Suppressor macrophage (primary cell): ENCODE data around the gene HSPA1B.
"Not testable (repeated sequence)": the region's sequence is repeated elsewhere in the genome, so short reads cannot be mapped to it uniquely, and the experiment has no call there.

ENCODE experiments used
- DNase-seq, 4 experiments: peaks; one replicate each; pipeline ENCODE4 v3.0.0-alpha.2; 2020 to 2022

The HSPA1B gene

DNA sequence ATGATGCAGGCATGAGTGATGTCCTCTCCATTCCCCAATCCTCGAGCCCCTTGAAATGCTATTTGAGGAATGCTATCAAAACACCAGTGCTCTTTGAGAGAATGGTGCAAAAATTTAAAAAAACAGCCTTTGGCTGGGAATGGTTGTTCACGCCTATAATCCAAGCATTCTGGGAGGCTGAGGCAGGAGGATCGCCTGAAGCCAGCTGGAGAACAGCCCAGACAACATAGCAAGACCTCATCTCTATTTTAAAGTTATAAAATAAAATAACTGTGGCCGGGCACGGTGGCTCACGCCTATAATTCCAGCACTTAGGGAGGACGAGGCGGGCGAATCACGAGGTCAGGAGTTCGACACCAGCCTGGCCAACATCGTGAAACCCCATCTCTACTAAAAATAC lies 27.8 kb upstream of the HSPA1B start:
- DNase-seq: no peak

DNA sequence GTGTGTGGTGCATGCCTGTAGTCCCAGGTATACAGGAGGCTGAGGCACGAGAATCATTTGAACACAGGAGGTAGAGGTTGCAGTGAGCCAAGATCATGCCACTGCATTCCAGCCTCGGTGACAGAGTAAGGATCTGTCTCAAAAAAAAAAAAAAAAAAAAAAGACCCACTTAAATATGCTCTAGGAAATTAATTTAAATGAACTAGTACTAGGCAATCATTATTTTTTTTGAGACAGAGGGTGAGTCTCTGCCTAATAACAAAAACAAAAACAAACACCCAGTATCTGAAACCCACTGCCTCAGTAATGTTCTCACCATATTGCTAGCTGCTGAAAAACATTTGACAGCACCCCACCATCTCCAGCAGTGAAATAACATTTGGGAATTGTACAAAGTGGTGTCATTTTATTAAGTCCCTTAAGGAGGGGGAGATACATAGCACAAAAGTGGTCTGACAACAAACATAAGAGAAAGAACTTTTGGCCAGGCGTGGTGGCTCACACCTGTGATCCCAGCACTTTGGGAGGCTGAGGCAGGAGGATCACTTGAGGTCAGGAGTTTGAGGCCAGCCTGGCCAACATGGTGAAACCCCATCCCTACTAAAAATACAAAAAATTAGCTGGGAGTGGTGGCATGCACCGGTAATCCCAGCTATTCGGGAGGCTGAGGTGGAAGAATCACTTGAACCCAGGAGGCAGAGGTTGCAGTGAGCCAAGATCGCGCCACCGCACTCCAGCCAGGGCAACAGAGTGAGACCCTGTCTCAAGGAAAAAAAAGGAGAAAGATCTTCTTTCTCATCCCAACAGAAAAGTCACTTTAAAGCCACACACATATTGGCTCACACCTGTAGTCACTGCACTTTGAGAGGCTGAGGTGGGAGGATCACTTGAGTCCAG lies 26.3 kb upstream of the HSPA1B start:
- DNase-seq: not testable (repeated sequence)

DNA sequence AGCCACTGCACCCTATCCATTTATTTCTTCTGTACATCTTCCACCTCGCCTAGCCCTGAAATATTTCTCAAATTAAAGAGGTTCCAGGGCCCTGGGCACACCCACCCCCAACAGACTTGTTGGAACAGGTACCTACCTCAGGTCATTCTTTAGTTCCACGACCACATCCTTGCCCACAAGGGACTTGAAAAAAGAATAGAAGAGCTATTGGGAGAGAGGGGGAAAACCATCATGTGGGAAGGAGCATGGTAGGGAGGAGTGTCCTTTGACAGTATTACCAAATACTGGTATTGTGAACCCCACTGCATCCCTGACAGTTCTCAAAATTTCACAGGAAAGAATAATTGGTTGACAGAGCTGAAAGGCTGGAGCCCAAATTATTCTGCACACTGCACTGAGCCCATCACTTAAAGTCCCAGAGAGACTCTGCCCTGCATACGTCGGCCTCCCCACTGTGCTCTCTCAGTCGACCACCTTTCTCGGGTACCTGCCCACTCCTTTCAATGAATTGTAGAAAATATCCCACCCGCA lies 21.5 kb upstream of the HSPA1B start:
- DNase-seq: no peak

DNA sequence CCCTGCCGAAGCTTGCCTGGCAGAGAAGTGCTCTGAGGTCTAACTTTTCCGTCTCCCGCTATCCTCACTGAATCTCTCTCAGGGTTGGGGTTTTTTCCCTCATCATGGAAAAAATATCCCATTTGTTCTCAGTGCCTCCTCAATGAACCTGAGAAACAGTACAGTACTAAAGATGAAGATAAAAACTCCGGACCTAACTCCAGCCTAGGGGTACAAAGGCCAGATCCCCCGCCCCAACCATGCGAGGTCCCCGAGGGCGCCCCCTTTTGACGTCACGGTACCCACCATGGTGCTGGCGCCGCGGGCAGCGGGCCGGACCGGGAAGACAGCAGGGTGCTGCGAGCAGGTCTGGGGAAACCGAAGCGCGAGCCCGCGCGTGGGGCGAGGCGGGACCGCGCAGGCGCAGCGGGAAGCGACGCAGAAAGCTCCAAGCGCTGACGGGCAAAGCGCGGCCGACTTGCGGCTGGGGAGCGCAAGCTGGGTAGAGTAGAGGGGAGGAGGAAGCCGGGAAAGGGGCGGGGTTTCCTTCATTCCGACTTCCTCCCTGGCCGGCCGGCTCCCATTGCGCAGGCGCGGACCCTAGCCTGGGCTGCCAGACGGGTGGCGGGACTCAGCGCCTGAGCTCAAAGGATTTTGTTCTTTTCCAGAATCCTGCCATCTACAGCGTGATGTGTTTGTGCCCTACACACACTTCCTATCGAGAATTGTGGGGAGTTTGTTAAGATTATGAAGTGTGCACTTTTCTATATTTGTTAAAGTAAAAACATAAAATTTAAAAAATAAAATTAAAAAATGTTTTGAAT lies 20.9 kb upstream of the HSPA1B start, which contains the start of gene LSM2:
TSS of gene LSM2 (minus strand) at position 497 of the 803 bp plus-strand sequence. CDS start at position 288, 209 bp downstream.
- DNase-seq: peak; percentile 99

DNA sequence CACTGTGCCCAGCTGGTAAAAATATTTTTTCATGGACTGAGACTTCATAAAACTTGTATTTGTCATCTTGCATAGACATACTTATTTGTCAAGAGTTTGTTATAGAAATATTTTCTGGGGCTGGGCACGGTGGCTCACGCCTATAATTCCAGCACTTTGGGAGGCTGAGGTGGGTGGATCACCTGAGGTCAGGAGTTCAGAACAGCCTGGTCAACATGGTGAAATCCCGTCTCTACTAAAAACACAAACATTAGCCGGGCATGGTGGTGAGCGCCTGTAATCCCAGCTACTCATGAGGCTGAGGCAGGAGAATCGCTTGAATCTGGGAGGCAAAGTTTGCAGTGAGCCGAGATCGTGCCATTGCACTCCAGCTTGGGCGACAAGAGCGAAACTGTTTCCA lies 18.9 kb upstream of the HSPA1B start:
- not testable (repeated sequence) for DNase-seq

DNA sequence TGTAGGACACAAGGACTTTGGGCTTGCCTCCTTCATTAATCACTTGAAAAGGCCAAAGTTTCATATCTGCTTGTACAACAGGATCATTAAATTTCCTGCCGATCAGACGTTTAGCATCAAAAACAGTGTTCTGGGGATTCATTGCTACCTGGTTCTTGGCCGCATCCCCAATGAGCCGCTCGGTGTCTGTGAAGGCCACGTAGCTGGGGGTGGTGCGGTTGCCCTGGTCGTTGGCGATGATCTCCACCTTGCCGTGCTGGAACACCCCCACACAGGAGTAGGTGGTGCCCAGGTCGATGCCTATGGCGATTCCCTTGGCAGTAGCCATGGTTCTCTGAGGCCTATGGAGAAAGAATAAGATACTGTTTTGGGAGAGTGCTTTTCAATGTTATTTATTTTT lies 15.9 kb upstream of the HSPA1B start:
- no peak for DNase-seq

DNA sequence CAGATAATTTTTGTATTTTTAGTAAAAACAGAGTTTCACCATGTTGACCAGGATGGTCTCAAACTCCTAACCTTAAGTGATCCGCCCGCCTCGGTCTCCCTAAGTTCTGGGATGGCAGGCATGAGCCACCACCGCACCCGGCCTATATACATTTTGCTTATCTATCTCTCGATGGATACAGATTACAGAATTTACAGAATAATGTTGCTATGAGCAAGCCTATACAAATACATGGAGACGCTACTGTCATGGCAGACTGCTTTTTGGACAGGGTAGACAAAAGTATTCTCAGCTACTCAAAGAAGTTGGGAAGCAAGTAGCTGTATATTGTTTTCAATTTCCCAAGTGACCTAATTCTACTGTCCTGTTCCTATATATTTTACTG lies 14.1 kb upstream of the HSPA1B start:
- DNase-seq: no peak

DNA sequence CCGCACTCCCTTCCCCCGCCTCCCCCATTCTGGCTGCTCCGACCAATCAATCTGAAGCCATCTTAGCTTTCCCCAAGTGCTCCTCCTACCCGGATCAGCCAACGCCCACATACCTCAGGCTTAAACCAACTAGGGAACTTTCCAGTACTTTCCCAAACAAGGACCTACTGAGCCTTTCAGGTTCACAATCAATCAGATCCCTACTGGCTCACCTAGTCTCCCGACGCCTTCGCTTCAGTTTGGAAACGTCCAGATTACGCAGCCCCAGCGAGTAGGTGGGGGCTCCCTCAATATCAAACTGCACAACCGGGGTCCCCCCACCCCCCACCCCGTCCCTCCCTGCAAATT lies 12.9 kb upstream of the HSPA1B start:
- peak; percentile 78 to 96 (median 92) for DNase-seq

DNA sequence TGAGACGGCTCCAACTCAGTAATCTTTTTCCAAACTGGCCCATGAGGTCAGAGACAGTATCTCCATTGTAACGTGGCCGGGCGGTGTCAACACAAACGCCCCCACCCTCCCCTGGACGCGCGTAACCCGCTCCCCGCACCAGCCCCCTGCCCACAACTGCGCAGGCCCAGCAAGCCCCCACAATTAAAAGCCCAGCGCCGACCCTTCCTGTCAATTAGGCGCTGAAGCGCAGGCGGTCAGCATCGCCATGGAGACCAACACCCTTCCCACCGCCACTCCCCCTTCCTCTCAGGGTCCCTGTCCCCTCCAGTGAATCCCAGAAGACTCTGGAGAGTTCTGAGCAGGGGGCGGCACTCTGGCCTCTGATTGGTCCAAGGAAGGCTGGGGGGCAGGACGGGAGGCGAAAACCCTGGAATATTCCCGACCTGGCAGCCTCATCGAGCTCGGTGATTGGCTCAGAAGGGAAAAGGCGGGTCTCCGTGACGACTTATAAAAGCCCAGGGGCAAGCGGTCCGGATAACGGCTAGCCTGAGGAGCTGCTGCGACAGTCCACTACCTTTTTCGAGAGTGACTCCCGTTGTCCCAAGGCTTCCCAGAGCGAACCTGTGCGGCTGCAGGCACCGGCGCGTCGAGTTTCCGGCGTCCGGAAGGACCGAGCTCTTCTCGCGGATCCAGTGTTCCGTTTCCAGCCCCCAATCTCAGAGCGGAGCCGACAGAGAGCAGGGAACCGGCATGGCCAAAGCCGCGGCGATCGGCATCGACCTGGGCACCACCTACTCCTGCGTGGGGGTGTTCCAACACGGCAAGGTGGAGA lies 12.3 kb upstream of the HSPA1B start, which contains the start of the genes HSPA1A and HSPA1L:
TSS of gene HSPA1A (plus strand) at position 519 of the 814 bp plus-strand sequence. CDS start at position 733, 214 bp downstream.
TSS of gene HSPA1L (minus strand) at position 259 of the 814 bp plus-strand sequence. CDS start 3,311 bp downstream, outside the sequence.
- DNase-seq: peak; percentile 93 to 98 (median 95)

DNA sequence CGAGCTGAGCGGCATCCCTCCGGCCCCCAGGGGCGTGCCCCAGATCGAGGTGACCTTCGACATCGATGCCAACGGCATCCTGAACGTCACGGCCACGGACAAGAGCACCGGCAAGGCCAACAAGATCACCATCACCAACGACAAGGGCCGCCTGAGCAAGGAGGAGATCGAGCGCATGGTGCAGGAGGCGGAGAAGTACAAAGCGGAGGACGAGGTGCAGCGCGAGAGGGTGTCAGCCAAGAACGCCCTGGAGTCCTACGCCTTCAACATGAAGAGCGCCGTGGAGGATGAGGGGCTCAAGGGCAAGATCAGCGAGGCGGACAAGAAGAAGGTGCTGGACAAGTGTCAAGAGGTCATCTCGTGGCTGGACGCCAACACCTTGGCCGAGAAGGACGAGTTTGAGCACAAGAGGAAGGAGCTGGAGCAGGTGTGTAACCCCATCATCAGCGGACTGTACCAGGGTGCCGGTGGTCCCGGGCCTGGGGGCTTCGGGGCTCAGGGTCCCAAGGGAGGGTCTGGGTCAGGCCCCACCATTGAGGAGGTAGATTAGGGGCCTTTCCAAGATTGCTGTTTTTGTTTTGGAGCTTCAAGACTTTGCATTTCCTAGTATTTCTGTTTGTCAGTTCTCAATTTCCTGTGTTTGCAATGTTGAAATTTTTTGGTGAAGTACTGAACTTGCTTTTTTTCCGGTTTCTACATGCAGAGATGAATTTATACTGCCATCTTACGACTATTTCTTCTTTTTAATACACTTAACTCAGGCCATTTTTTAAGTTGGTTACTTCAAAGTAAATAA lies 10.2 kb upstream of the HSPA1B start:
- peak in 3 of 4 experiments; percentile 16 to 64 (median 59) for DNase-seq

DNA sequence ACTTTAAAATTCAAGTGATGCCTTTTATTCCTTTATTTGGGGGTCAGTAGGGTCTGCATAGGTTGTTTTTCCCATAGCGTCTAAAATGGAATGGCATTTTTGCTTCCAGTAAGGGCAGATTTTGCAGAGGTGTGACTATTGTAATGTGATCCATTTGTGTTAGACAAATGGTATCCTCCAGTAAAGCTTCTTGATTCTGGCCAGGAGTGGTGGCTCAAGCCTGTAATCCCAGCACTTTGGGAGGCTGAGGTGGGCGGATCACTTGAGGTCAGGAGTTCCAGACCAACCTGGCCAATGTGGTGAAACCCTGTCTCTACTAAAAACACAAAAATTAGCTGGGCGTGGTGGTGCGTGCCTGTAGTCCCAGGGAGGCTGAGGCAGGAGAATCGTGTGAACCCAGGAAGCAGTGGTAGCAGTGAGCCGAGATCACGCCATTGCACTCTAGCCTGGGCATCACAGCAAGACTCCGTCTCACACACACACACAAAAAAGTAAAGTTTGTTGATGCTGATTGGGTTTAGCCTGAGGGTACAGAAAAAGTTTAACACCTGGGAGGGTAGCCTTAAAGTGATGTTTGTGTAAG lies 9.5 kb upstream of the HSPA1B start:
- not testable (repeated sequence) for DNase-seq

DNA sequence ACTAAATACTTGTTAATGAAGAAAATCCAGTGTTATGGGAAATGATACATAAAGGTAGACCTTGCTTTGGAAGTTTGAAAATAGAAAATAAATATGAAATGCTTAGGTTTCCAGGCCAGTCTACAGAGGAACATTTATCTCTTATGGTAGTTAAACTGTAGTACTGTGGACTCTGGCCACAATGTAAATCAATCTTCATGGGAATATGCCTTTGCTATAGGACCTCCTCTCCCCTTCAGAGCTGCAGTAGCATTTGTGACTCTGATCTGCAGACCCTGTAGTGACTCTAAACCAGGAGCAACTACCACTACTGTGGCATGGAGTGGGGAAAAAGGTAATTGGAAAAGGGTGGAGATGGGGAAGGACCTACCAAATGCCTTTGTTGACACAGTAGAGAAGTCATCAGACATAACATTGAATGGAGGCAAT lies 7.7 kb upstream of the HSPA1B start:
- DNase-seq: no peak

DNA sequence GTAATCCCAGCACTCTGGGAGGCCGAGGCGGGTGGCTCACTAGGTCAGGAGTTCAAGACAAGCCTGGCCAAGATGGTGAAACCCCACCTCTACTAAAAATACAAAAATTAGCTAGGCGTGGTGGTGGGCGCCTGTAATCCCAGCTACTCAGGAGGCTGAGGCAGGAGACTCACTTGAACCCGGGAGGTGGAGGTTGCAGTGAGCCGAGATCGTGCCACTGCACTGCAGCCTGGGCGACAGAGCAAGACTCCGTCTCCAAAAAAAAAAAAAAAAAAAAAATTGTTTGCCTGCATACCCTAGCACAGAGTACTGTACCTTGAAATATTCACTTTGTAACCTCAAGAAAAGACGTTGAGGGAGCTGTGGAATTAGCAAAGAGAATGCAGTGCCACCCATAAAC lies 7.1 kb upstream of the HSPA1B start:
- not testable (repeated sequence) for DNase-seq

DNA sequence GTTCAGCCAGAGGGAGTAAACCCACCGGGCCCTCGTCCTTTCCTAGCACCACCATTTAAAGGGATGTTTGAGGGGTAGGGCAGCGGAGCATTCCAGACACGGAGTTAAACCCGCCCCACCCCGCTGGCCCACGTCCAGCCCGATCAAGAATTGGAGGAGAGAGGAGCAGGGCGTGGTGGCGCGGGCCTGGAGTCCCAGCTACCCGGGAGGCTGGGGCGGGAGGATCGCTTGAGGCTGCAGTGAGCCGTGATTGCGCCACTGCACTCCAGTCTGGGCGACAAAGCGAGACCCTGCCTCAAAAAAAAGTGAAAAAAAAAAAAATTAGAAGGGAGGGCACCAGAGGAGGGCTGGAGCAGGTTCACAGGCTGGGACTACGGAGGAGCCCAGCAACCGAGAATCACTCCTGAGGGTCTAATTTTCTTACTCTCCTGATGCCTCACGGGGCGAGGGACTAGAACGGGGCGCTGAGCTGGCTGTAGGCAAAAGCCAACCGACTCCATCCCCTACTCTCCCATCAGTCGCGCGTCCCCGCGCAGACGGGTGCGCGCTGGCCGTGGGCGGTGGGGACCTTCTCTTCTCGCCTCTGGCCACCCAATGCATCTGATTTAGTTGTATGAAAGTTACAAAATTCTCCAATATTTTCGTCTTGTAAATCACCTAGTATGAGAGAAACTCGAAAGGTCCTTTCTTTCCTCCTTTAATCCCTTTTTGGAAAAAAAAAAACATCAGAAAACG lies 6.1 kb upstream of the HSPA1B start:
- peak; percentile 69 to 88 (median 78) for DNase-seq

DNA sequence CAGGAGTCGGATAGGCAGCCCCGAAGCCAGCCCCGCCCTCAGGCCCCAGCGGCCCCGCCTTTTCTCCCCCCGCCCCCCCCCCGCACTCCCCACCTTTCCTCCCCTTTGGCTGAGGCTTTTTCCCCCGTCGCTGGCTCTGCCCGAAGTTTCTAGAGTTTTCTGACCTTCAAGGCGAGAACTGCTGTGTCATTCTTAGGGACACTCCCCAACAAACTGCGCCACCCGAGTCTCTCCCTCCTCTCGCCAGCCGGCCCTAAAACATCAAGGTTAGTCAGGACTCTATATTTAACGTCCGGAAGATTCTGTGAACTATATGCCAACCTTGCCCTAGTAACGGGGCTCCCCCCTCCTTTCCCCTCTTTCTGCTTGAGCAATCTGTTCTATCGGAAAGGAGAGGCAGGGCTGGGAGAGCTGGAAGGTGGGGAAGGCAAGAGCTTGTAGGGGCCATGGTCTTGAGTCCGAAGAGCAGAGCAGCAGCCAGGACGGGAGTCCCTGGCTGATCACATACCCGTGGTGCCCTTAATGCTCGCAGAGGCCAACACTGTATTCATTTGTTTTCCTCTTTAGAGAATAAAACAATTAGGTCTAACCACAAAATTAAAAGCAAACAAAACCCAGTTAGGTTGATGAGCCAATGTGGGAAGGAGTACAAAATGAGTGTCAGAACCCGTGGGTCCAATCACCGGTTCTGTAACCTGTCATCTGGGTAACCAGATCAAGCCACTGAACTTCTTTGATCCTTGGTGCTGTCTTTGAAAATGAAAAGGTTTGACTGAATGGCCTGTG lies 5.3 kb upstream of the HSPA1B start:
- DNase-seq: peak; percentile 83 to 92 (median 85)

DNA sequence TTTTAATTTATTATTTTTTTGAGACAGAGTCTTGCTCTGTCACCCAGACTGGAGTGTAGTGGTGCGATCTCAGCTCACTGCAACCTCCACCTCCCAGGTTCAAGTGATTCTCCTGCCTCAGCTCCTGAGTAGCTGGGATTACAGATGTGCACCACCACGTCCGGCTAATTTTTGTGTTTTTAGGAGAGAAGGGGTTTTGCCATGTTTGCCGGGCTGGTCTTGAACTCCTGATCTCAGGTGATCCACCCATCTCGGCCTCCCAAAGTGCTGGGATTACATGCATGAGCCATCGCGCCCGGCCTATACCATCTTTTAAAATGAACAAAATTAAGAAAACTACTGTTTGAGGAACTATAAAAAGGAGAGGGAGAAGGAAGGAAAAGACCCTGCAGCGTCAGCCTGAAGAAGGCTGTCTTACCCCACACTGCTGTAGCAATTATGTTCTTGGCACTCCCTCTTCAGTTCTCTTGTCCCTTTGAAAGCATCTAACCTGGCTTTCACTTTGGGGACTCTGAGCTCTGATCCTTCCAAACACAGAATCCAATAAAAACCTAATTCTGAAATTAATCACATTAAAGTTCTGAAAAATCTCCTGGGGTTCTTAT lies 3.8 kb upstream of the HSPA1B start:
- DNase-seq: peak in 3 of 4 experiments; percentile 39 to 49 (median 40)

DNA sequence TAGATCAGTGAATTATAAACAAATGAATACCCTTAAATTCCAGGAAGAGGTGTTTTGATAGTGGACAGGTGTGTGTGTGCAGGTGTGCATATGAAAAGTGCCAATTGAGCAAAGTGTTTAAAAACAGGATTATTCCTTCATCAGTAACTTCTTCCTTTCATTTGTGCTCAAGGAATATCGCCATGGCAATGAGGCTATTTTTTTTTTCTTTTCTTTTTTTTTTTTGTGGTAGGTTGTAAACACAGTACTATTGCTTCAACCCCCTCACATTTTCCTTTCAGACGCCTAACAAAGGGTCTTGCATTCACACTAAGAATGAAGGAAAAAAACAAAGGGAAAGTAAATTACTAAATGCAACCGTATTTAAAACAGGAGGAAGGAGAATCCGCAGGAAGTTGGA lies 2.0 kb upstream of the HSPA1B start:
- DNase-seq: no peak

DNA sequence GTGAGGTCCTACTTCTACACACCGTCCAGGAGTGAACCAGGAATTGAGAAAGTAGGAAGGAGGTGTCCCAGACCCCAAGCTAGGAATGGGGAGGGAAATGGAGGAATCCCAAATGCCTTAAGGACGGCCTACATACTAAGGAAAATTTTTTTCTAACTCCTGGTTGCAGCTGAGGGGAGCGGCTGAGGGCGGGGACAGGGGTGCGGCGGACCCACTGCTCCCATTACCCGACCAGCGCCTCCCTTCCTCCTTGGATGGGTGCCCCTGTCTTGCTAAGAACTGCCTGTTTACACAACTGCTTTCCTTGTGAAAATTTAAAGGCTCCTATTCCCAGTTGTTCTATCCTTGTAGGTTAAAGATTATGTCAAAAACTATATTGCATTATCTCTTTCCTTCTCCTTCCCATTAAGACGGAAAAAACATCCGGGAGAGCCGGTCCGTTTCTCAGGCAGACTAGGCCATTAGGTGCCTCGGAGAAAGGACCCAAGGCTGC lies 699 bp upstream of the HSPA1B start:
- DNase-seq: peak in 2 of 4 experiments; percentile 74 to 84
